Lower leg skin (tissue), 3 donors: ENCODE data around the gene TACR1.

Experiments
- POLR2A ChIP-seq, 2 donors: fragments of 450-650 bp; IDR thresholded peaks; one replicate each; pipeline ENCODE4 v1.6.1; 2016 to 2017; ENCODE audit warnings: antibody characterized with exemption in 2 of 2, mild to moderate bottlenecking in 1 of 2, moderate library complexity in 1 of 2
- TF ChIP-seq, protein P1 (sequence below), 3 donors: fragments of 450-650 bp; IDR thresholded peaks; one replicate each; pipeline ENCODE4 v1.5.1; 2016; ENCODE audit warnings: antibody characterized with exemption in 3 of 3, mild to moderate bottlenecking in 3 of 3, moderate library complexity in 2 of 3

- TF ChIP-seq, protein P1, sequence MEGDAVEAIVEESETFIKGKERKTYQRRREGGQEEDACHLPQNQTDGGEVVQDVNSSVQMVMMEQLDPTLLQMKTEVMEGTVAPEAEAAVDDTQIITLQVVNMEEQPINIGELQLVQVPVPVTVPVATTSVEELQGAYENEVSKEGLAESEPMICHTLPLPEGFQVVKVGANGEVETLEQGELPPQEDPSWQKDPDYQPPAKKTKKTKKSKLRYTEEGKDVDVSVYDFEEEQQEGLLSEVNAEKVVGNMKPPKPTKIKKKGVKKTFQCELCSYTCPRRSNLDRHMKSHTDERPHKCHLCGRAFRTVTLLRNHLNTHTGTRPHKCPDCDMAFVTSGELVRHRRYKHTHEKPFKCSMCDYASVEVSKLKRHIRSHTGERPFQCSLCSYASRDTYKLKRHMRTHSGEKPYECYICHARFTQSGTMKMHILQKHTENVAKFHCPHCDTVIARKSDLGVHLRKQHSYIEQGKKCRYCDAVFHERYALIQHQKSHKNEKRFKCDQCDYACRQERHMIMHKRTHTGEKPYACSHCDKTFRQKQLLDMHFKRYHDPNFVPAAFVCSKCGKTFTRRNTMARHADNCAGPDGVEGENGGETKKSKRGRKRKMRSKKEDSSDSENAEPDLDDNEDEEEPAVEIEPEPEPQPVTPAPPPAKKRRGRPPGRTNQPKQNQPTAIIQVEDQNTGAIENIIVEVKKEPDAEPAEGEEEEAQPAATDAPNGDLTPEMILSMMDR (IDR thresholded peaks at IDR 0.05): no peak
- TF ChIP-seq POLR2A (IDR thresholded peaks at IDR 0.05): no peak
These were observed 155.0 kb downstream of the TACR1 start for GRCh38 chr2:75044291-75044690.
